Neural cell (in vitro differentiated cells): ENCODE measurements around the gene SLC25A13. TPM values are rescaled to one million over a fixed set of nuclear protein-coding genes. Genes with fewer than 3 reads are reported as not detected.

Experiments
- H2AFZ ChIP-seq: fragments of 200-600, 300-800 bp; sonication (generic), shearing (Covaris generic); 2 replicates; pipeline ENCODE4 v1.6.0; 2014; ENCODE audit warnings: low read depth, mild to moderate bottlenecking, antibody characterized with exemption, low read length, moderate library complexity
- H3F3A ChIP-seq: fragments of 200-600 bp; shearing (Covaris generic); 2 replicates; pipeline ENCODE4 v1.6.1; 2016; ENCODE audit warnings: mild to moderate bottlenecking, moderate library complexity, mixed read lengths, antibody characterized with exemption, low read length; ENCODE audit not compliant: insufficient read depth, poor library complexity, severe bottlenecking
- H3K27ac ChIP-seq: fragments of 200-600, 300-800 bp; sonication (generic), shearing (Covaris generic); 2 replicates; pipeline ENCODE4 v1.5.1; 2014; ENCODE audit warnings: mild to moderate bottlenecking, low read length, moderate library complexity
- H3K27me3 ChIP-seq: fragments of 300-800, 200-600 bp; sonication (generic), shearing (Covaris generic); 2 replicates; pipeline ENCODE4 v1.6.0; 2014; ENCODE audit warnings: mild to moderate bottlenecking, low read depth, low read length, moderate library complexity; ENCODE audit not compliant: insufficient read depth
- H3K36me3 ChIP-seq: fragments of 300-800, 200-600 bp; sonication (generic), shearing (Covaris generic); 2 replicates; pipeline ENCODE4 v1.5.1; 2014; ENCODE audit warnings: mild to moderate bottlenecking, antibody characterized with exemption, low read length, moderate library complexity; ENCODE audit not compliant: insufficient read depth
- H3K4me2 ChIP-seq: fragments of 300-800, 200-600 bp; sonication (generic), shearing (Covaris generic); 2 replicates; pipeline ENCODE4 v1.6.0; 2014; ENCODE audit warnings: mild to moderate bottlenecking, low read length
- H3K4me3 ChIP-seq: fragments of 300-800, 200-600 bp; sonication (generic), shearing (Covaris generic); 2 replicates; pipeline ENCODE4 v1.5.1; 2014; ENCODE audit warnings: mild to moderate bottlenecking, low read length, moderate library complexity
- H3K79me2 ChIP-seq: fragments of 200-600 bp; shearing (Covaris generic); replicated peaks from 2 replicates; pipeline ENCODE4 v1.6.0; 2014; ENCODE audit warnings: mild to moderate bottlenecking, low read length, moderate library complexity; ENCODE audit not compliant: insufficient read depth
- H3K9ac ChIP-seq: fragments of 300-800, 200-600 bp; sonication (generic), shearing (Covaris generic); 2 replicates; pipeline ENCODE4 v1.6.1; 2016; ENCODE audit warnings: mild to moderate bottlenecking, low read length, mixed read lengths
- H3K9me2 ChIP-seq: fragments of 200-600 bp; shearing (Covaris generic); 2 replicates; pipeline ENCODE4 v1.6.1; 2016; ENCODE audit warnings: mild to moderate bottlenecking, low read length, mixed read lengths; ENCODE audit not compliant: insufficient read depth
- H3K9me3 ChIP-seq: fragments of 200-600, 300-800 bp; sonication (generic), shearing (Covaris generic); 2 replicates; pipeline ENCODE4 v1.6.1; 2016; ENCODE audit warnings: mild to moderate bottlenecking, mixed run types, low read length, moderate library complexity, mixed read lengths
- H4K20me1 ChIP-seq: fragments of 200-600 bp; shearing (Covaris generic); 2 replicates; pipeline ENCODE4 v1.6.1; 2016; ENCODE audit warnings: mild to moderate bottlenecking, mixed run types; ENCODE audit not compliant: insufficient read depth
- CTCF ChIP-seq: fragments of 450-650 bp; IDR thresholded peaks from 2 replicates; pipeline ENCODE4 v1.5.1; 2014; ENCODE audit warnings: antibody characterized with exemption, mild to moderate bottlenecking, moderate library complexity; ENCODE audit not compliant: poor library complexity, severe bottlenecking
- EP300 ChIP-seq: fragments of 450-650 bp; conservative IDR thresholded peaks from 2 replicates; pipeline ENCODE4 v1.6.1; 2014; ENCODE audit warnings: antibody characterized with exemption, mild to moderate bottlenecking, moderate library complexity; ENCODE audit not compliant: poor library complexity, severe bottlenecking
- EZH2 ChIP-seq: fragments of 200-600, 300-800 bp; shearing (Covaris generic), sonication (generic); IDR thresholded peaks from 2 replicates; pipeline ENCODE4 v1.6.1; 2014; ENCODE audit warnings: antibody characterized with exemption, low read length, borderline replicate concordance, mild to moderate bottlenecking; ENCODE audit not compliant: insufficient read depth, poor library complexity, severe bottlenecking
- MXI1 ChIP-seq: fragments of 450-650 bp; conservative IDR thresholded peaks from 2 replicates; pipeline ENCODE4 v1.6.1; 2014; ENCODE audit warnings: antibody characterized with exemption, mild to moderate bottlenecking; ENCODE audit not compliant: poor library complexity, severe bottlenecking
- POLR2AphosphoS5 ChIP-seq: IDR thresholded peaks from 2 replicates; pipeline ENCODE4 v1.6.1; 2012
- RAD21 ChIP-seq: fragments of 450-650 bp; conservative IDR thresholded peaks from 2 replicates; pipeline ENCODE4 v1.6.1; 2014; ENCODE audit warnings: antibody characterized with exemption, mild to moderate bottlenecking, moderate library complexity
- REST ChIP-seq: IDR thresholded peaks from 2 replicates; pipeline ENCODE4 v1.6.1; 2012; ENCODE audit warnings: borderline replicate concordance
- SMC3 ChIP-seq: fragments of 450-650 bp; conservative IDR thresholded peaks from 2 replicates; pipeline ENCODE4 v1.6.1; 2014; ENCODE audit warnings: antibody characterized with exemption, mild to moderate bottlenecking, moderate library complexity; ENCODE audit not compliant: poor library complexity
- TAF1 ChIP-seq: IDR thresholded peaks from 2 replicates; pipeline ENCODE4 v1.6.1; 2012; ENCODE audit warnings: low read depth
- polyA plus RNA-seq: library from polyadenylated mRNA; depleted of rRNA; stranded (reverse); fragments of >200 nt; gene quantifications from 2 replicates; pipeline ENCODE4 v1.2.3, GENCODE V29; 2014

Gene SLC25A13
- polyA plus RNA-seq, 1 donor from 2014 or later = 20.2 TPM

- Histone ChIP-seq H4K20me1 (no peaks in the 10 kb centered on the region), H3K9me2 (no peaks in the 10 kb centered on the region), H2AFZ (no peak overlapping the region), H3F3A (no peaks in the 10 kb centered on the region), H3K4me3 (no peak overlapping the region), H3K36me3 (no peaks in the 10 kb centered on the region), H3K27ac (no peak overlapping the region), H3K4me2 (no peak overlapping the region), H3K27me3 (no peaks in the 10 kb centered on the region), H3K9me3 (no peaks in the 10 kb centered on the region), H3K9ac (no peak overlapping the region), H3K79me2 (peaks cover 5% of the 10 kb centered on the region)
- TF ChIP-seq CTCF (no peak), RAD21 (no peak), EP300 (no peak), SMC3 (no peak), POLR2AphosphoS5 (no peak), REST (no peak), MXI1 (no peak), TAF1 (no peak), EZH2 (no peak)
Measured at GRCh38 chr7:96174812-96175211, 147.1 kb downstream of the SLC25A13 start.

GRCh38 chr7:96173781-96174180, 148.1 kb downstream of the SLC25A13 start:
- TF ChIP-seq EZH2 (no peak), TAF1 (no peak), REST (no peak), MXI1 (no peak), EP300 (no peak), RAD21 (no peak), CTCF (no peak), SMC3 (no peak), POLR2AphosphoS5 (no peak)
- Histone ChIP-seq H3K79me2 (no peaks in the 10 kb centered on the region), H3K4me2 (no peak overlapping the region), H3K27ac (no peak overlapping the region), H3K9me3 (no peaks in the 10 kb centered on the region), H4K20me1 (no peaks in the 10 kb centered on the region), H3F3A (no peaks in the 10 kb centered on the region), H3K4me3 (no peak overlapping the region), H3K27me3 (no peaks in the 10 kb centered on the region), H3K9ac (no peak overlapping the region), H3K36me3 (no peaks in the 10 kb centered on the region), H2AFZ (no peak overlapping the region), H3K9me2 (no peaks in the 10 kb centered on the region)
